HG02970 (cell line): Measurements from ENCODE around the gene MCC.

Experiments used
- ATAC-seq: cut with Tn5 transposase; IDR thresholded peaks from one replicate; pipeline ENCODE4 v1.9.1; 2021; ENCODE audit warnings: mild to moderate bottlenecking, moderate library complexity, moderate number of reproducible peaks; ENCODE audit not compliant: unreplicated experiment, low FRiP score

The MCC gene

GRCh38 chr5:113281194-113281593 lies 207.1 kb downstream of the MCC start:
- no peak for ATAC-seq

- no peak for ATAC-seq
Measured at GRCh38 chr5:113280541-113280940, 207.7 kb downstream of the MCC start.

GRCh38 chr5:113278976-113279375 lies 209.3 kb downstream of the MCC start:
- ATAC-seq, result no peak

GRCh38 chr5:113276493-113276892 lies 211.8 kb downstream of the MCC start:
- no peak for ATAC-seq

GRCh38 chr5:113276001-113276400 lies 212.3 kb downstream of the MCC start:
- no peak for ATAC-seq

- no peak for ATAC-seq
Measured at GRCh38 chr5:113274836-113275414, 213.3 kb downstream of the MCC start.

- ATAC-seq, result no peak
Measured at GRCh38 chr5:113273948-113274347, 214.3 kb downstream of the MCC start.

- ATAC-seq, result no peak
Measured at GRCh38 chr5:113271745-113272454, 216.4 kb downstream of the MCC start.

GRCh38 chr5:113271015-113271414 lies 217.2 kb downstream of the MCC start:
- no peak for ATAC-seq

GRCh38 chr5:113270086-113270485 lies 218.2 kb downstream of the MCC start:
- ATAC-seq, result no peak

- no peak for ATAC-seq
Measured at GRCh38 chr5:113269023-113269997, 218.9 kb downstream of the MCC start.

GRCh38 chr5:113268232-113268631 lies 220.0 kb downstream of the MCC start:
- ATAC-seq, result no peak

GRCh38 chr5:113267361-113267900 lies 220.8 kb downstream of the MCC start:
- ATAC-seq, result no peak

GRCh38 chr5:113266913-113267227 lies 221.4 kb downstream of the MCC start:
- ATAC-seq, result no peak

- no peak for ATAC-seq
Measured at GRCh38 chr5:113266227-113266912, 221.9 kb downstream of the MCC start.

GRCh38 chr5:113265190-113265589 lies 223.1 kb downstream of the MCC start:
- ATAC-seq, result no peak

GRCh38 chr5:113264046-113264445 lies 224.2 kb downstream of the MCC start:
- no peak for ATAC-seq

- ATAC-seq, result no peak
Measured at GRCh38 chr5:113263545-113263944, 224.7 kb downstream of the MCC start.

GRCh38 chr5:113262674-113263073 lies 225.6 kb downstream of the MCC start:
- no peak for ATAC-seq

- ATAC-seq, result no peak
Measured at GRCh38 chr5:113259034-113259433, 229.2 kb downstream of the MCC start.

- ATAC-seq, result no peak
Measured at GRCh38 chr5:113257545-113257944, 230.7 kb downstream of the MCC start.
